ENCODE measurements around the gene ZNF532.

DNA sequence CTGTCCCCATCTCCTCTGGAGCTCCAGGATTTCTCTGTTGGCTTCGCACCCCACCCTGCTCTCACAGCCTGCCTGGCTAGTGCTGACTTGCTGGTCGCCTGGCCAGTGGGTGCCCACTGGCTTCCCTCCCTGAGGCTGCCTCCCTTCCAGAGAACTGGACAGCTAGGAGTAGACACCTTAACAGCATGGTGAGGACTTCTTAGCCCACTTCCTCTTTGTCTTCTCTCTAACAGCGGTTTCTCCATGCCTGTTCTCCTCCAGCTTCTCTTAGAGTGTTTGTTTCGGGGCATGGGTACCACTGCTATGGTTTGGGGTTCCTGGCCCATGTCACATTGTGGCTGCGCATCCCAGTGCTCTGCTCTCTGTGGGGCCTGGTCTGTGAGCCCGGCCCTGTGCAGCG lies 37.1 kb downstream of the ZNF532 start:
- TF ChIP-seq, protein P1, sequence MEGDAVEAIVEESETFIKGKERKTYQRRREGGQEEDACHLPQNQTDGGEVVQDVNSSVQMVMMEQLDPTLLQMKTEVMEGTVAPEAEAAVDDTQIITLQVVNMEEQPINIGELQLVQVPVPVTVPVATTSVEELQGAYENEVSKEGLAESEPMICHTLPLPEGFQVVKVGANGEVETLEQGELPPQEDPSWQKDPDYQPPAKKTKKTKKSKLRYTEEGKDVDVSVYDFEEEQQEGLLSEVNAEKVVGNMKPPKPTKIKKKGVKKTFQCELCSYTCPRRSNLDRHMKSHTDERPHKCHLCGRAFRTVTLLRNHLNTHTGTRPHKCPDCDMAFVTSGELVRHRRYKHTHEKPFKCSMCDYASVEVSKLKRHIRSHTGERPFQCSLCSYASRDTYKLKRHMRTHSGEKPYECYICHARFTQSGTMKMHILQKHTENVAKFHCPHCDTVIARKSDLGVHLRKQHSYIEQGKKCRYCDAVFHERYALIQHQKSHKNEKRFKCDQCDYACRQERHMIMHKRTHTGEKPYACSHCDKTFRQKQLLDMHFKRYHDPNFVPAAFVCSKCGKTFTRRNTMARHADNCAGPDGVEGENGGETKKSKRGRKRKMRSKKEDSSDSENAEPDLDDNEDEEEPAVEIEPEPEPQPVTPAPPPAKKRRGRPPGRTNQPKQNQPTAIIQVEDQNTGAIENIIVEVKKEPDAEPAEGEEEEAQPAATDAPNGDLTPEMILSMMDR (IDR thresholded peaks at IDR 0.05; ENCODE audit: extremely low read depth in 1 of 2, insufficient read depth in 1 of 2, low read depth in 1 of 2, low read length in 2 of 2), result no peak
- TF ChIP-seq EZH2 (IDR thresholded peaks at IDR 0.05; ENCODE audit: borderline replicate concordance, low read depth, low read length, severe bottlenecking) (no peak), POLR2AphosphoS5 (IDR thresholded peaks at IDR 0.05; ENCODE audit: insufficient read depth, low read depth, low read length) (no peak)
